HEK293T (cell line): ENCODE measurements around the gene NEBL.

Source experiments
- ARNT ChIP-seq: fragments of 450-650 bp; IDR thresholded peaks from 2 replicates; pipeline ENCODE4 v1.6.1; 2017; ENCODE audit warnings: mild to moderate bottlenecking
- CTBP1 ChIP-seq: fragments of 450-650 bp; IDR thresholded peaks from 2 replicates; pipeline ENCODE4 v1.6.1; 2016; ENCODE audit warnings: borderline replicate concordance
- ELF4 ChIP-seq: fragments of 450-650 bp; IDR thresholded peaks from 2 replicates; pipeline ENCODE4 v1.6.1; 2017; ENCODE audit warnings: antibody characterized with exemption
- FOXK2 ChIP-seq: fragments of 450-650 bp; IDR thresholded peaks from 2 replicates; pipeline ENCODE4 v1.6.1; 2016; ENCODE audit warnings: mild to moderate bottlenecking
- FOXM1 ChIP-seq: fragments of 450-650 bp; IDR thresholded peaks from 2 replicates; pipeline ENCODE4 v1.6.1; 2017; ENCODE audit warnings: mild to moderate bottlenecking, borderline replicate concordance
- HDGF ChIP-seq: fragments of 450-650 bp; IDR thresholded peaks from 2 replicates; pipeline ENCODE4 v1.6.1; 2017; ENCODE audit warnings: antibody characterized with exemption, borderline replicate concordance
- SP1 ChIP-seq: fragments of 450-650 bp; IDR thresholded peaks from 2 replicates; pipeline ENCODE4 v1.6.1; 2017
- SUZ12 ChIP-seq: fragments of 450-650 bp; IDR thresholded peaks from 2 replicates; pipeline ENCODE4 v1.6.1; 2016; ENCODE audit warnings: mild to moderate bottlenecking
- TARDBP ChIP-seq: fragments of 450-650 bp; IDR thresholded peaks from 2 replicates; pipeline ENCODE4 v1.6.1; 2016
- TF ChIP-seq, protein P1 (sequence below): fragments of 450-650 bp; IDR thresholded peaks from 2 replicates; pipeline ENCODE4 v1.6.1; 2016

DNA sequence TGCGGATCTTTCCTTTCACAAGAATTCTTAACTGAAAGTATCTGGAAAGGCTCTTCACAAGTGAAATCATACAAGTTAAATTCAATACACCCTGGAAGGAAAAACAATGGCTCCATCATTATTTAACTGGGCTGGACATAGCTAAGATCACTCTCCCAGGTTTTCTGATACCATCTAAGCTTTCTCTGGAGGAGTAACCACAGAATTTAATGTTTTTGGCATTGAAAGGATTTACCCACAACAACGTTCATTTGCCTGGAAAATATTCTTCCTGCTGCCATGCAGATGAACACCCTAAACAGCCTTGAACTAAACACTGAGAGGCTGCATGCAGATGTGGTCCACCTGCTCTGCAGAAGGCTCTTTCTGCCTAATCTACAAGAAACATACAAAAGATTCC, 4.3 kb downstream of the NEBL start:
- TF ChIP-seq CTBP1 (no peak), ARNT (no peak), ELF4 (no peak), SUZ12 (no peak), FOXM1 (no peak), TARDBP (no peak), SP1 (no peak), FOXK2 (no peak), HDGF (no peak)
- TF ChIP-seq, protein P1, sequence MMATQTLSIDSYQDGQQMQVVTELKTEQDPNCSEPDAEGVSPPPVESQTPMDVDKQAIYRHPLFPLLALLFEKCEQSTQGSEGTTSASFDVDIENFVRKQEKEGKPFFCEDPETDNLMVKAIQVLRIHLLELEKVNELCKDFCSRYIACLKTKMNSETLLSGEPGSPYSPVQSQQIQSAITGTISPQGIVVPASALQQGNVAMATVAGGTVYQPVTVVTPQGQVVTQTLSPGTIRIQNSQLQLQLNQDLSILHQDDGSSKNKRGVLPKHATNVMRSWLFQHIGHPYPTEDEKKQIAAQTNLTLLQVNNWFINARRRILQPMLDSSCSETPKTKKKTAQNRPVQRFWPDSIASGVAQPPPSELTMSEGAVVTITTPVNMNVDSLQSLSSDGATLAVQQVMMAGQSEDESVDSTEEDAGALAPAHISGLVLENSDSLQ: no peak
